GM23338 (cell line): ENCODE data around the gene BRME1.

Experiments used
- CREB1 ChIP-seq: fragments of 250-450 bp; sonication (Bioruptor Pico); IDR thresholded peaks from 2 replicates; pipeline ENCODE4 v1.5.0; 2020; ENCODE audit warnings: low read depth, mild to moderate bottlenecking, moderate library complexity
- EZH2 ChIP-seq: fragments of 200-600 bp; sonication (generic); IDR thresholded peaks from one replicate; pipeline ENCODE4 v1.8.0; 2017; ENCODE audit warnings: antibody characterized with exemption, mild to moderate bottlenecking, low read depth; ENCODE audit not compliant: unreplicated experiment
- EZH2phosphoT487 ChIP-seq: fragments of 200-600 bp; sonication (generic); IDR thresholded peaks from one replicate; pipeline ENCODE4 v1.8.1; 2018; ENCODE audit warnings: antibody characterized with exemption; ENCODE audit not compliant: unreplicated experiment
- JUNB ChIP-seq: IDR thresholded peaks from one replicate; pipeline ENCODE4 v1.6.1; 2016; ENCODE audit warnings: antibody characterized with exemption; ENCODE audit not compliant: unreplicated experiment
- NANOG ChIP-seq: IDR thresholded peaks from 2 replicates; pipeline ENCODE4 v1.6.1; 2016; ENCODE audit warnings: antibody characterized with exemption, borderline replicate concordance
- POLR2AphosphoS5 ChIP-seq: IDR thresholded peaks from 2 replicates; pipeline ENCODE4 v1.6.1; 2016; ENCODE audit warnings: antibody characterized with exemption, low read depth
- STAT1 ChIP-seq: IDR thresholded peaks from one replicate; pipeline ENCODE4 v1.6.1; 2016; ENCODE audit warnings: antibody characterized with exemption; ENCODE audit not compliant: unreplicated experiment
- ZNF114 ChIP-seq: fragments of 250-450 bp; sonication (Bioruptor Pico); IDR thresholded peaks from 2 replicates; pipeline ENCODE4 v1.5.0; 2020; ENCODE audit warnings: mild to moderate bottlenecking, moderate library complexity
- ZNF331 ChIP-seq: fragments of 250-450 bp; sonication (Bioruptor Pico); IDR thresholded peaks from 2 replicates; pipeline ENCODE4 v1.5.0; 2020; ENCODE audit warnings: low read depth, mild to moderate bottlenecking, moderate library complexity
- TF ChIP-seq, protein P1 (sequence below), 2 experiments: fragments of 200-600 bp in 1 of 2; sonication (generic) in 1 of 2; conservative IDR thresholded peaks; 2 replicates each; pipeline versions ENCODE4 v1.5.1 to v1.6.1; 2016 to 2017; ENCODE audit warnings: antibody characterized with exemption in 2 of 2, low read depth in 2 of 2, mild to moderate bottlenecking in 2 of 2, moderate library complexity in 1 of 2
- TF ChIP-seq, protein P2 (sequence below): IDR thresholded peaks from one replicate; pipeline ENCODE4 v1.6.1; 2018; ENCODE audit warnings: antibody characterized with exemption; ENCODE audit not compliant: unreplicated experiment
- TF ChIP-seq, protein P3 (sequence below): IDR thresholded peaks from 2 replicates; pipeline ENCODE4 v1.6.1; 2016; ENCODE audit warnings: antibody characterized with exemption

DNA sequence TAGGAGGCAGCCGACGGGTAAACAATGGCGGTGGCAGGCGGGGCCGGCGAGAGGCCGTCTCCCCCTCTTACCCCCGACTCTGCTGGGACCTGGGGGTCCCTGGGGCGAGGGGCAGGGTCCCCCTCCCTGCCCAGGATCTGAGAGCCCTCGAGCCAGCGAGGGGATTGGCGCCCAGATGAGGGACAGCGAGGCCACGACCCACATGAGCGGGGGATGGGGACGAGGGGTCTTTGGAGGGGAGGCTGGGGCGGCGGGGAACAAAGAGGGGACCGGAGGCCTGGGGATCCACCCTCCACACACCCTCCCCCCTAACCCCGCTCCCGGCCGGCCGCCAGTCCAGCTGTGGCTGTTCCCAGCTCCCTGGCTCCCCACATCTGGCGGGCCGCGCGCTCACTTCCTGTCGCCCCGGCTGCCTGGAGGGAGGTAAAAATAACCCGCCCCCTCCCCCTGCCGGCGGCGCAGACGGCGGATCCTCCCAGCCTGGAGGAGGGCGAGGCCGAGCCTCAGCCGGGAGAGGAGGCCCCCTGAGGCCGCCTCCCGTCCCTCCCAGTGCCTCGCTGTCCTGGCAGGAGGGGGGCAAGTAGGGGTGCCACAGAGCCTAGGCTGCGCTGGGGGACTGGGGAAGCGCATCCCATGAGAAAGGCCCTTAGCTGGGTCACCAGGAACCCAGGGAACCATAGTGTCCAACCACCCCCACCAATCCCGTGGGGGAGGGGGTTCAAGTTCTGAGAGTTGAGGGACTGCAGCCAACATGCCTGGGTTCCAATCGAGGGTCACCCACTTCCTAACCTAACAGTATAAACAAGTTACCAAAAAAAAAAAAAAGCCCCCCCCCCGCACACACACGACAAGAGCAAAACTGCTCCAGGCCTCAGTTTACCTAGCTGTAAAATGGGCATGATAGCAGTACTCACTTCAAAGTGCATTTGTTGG is 58.2 kb downstream of the BRME1 start:
- TF ChIP-seq, protein P1, sequence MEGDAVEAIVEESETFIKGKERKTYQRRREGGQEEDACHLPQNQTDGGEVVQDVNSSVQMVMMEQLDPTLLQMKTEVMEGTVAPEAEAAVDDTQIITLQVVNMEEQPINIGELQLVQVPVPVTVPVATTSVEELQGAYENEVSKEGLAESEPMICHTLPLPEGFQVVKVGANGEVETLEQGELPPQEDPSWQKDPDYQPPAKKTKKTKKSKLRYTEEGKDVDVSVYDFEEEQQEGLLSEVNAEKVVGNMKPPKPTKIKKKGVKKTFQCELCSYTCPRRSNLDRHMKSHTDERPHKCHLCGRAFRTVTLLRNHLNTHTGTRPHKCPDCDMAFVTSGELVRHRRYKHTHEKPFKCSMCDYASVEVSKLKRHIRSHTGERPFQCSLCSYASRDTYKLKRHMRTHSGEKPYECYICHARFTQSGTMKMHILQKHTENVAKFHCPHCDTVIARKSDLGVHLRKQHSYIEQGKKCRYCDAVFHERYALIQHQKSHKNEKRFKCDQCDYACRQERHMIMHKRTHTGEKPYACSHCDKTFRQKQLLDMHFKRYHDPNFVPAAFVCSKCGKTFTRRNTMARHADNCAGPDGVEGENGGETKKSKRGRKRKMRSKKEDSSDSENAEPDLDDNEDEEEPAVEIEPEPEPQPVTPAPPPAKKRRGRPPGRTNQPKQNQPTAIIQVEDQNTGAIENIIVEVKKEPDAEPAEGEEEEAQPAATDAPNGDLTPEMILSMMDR (conservative IDR thresholded peaks at IDR 0.05; ENCODE audit: low read depth in 2 of 2): peak in 1 of 2 experiments; percentile 27; a peak in 1 of 4 replicates
- TF ChIP-seq EZH2 (no peak), EZH2phosphoT487 (no peak), POLR2AphosphoS5 (peak; percentile 77), CREB1 (CRISPR knock-in tag) (no peak), JUNB (no peak), ZNF331 (CRISPR knock-in tag) (no peak), NANOG (no peak), STAT1 (no peak), ZNF114 (CRISPR knock-in tag) (no peak)
- TF ChIP-seq, protein P2, sequence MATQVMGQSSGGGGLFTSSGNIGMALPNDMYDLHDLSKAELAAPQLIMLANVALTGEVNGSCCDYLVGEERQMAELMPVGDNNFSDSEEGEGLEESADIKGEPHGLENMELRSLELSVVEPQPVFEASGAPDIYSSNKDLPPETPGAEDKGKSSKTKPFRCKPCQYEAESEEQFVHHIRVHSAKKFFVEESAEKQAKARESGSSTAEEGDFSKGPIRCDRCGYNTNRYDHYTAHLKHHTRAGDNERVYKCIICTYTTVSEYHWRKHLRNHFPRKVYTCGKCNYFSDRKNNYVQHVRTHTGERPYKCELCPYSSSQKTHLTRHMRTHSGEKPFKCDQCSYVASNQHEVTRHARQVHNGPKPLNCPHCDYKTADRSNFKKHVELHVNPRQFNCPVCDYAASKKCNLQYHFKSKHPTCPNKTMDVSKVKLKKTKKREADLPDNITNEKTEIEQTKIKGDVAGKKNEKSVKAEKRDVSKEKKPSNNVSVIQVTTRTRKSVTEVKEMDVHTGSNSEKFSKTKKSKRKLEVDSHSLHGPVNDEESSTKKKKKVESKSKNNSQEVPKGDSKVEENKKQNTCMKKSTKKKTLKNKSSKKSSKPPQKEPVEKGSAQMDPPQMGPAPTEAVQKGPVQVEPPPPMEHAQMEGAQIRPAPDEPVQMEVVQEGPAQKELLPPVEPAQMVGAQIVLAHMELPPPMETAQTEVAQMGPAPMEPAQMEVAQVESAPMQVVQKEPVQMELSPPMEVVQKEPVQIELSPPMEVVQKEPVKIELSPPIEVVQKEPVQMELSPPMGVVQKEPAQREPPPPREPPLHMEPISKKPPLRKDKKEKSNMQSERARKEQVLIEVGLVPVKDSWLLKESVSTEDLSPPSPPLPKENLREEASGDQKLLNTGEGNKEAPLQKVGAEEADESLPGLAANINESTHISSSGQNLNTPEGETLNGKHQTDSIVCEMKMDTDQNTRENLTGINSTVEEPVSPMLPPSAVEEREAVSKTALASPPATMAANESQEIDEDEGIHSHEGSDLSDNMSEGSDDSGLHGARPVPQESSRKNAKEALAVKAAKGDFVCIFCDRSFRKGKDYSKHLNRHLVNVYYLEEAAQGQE: peak; percentile 6
- TF ChIP-seq, protein P3, sequence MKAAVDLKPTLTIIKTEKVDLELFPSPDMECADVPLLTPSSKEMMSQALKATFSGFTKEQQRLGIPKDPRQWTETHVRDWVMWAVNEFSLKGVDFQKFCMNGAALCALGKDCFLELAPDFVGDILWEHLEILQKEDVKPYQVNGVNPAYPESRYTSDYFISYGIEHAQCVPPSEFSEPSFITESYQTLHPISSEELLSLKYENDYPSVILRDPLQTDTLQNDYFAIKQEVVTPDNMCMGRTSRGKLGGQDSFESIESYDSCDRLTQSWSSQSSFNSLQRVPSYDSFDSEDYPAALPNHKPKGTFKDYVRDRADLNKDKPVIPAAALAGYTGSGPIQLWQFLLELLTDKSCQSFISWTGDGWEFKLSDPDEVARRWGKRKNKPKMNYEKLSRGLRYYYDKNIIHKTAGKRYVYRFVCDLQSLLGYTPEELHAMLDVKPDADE: peak; percentile 37; the same call in 1 of the 2 replicates
